ENCODE measurements around the gene CNTN5.
"Not testable (repeated sequence)": the region's sequence is repeated elsewhere in the genome, so short reads cannot be mapped to it uniquely, and the experiment has no call there.

CNTN5 gene

GRCh38 chr11:99275521-99275920, 254.8 kb downstream of the CNTN5 start:
- H4K20me1 ChIP-seq = no peaks in the 10 kb centered on the region

DNA sequence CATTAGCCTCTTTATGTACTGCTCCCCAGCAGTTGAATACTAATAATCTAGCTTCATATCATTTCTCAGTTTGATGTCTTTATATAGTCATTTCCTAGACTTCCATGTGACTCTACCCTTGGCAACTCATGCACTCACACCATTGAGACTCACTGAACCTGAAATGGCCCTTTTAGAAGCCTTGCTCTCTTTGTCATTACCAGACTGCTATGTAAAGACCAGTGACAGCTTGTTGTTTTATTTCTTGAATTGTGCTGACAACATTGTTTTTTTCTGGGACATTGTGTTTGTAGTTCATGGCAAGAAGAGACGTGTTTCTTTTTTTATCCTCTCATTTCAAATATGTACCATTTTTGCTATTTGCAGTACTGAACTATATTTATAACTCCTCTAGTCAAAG, 256.5 kb downstream of the CNTN5 start:
- no peaks in the 10 kb centered on the region for H3K9me3 ChIP-seq (replicated peaks in 1 of 11)
- TF ChIP-seq Cebpa-rat (IDR thresholded peaks at IDR 0.05) = no peak

More at GRCh38 chr11:99275521-99275920, 254.8 kb downstream of the CNTN5 start:
- no peaks in the 10 kb centered on the region for H3K27me3 ChIP-seq
- no peaks in the 10 kb centered on the region for H3K36me3 ChIP-seq
- no peak overlapping the region for H3K9ac ChIP-seq
- H3K9me3 ChIP-seq (replicated peaks in 1 of 11) = no peaks in the 10 kb centered on the region
- TF ChIP-seq Cebpa-rat (IDR thresholded peaks at IDR 0.05) = no peak
- peak overlapping the region in 9 of 11 experiments; percentile 4 to 57 (median 22); a peak in 11 of 22 replicates for H3K4me2 ChIP-seq
- H3K4me1 ChIP-seq = peaks cover 11 to 25% (median 21%) of the 10 kb centered on the region in 10 experiments
- H3K27ac ChIP-seq = no peak overlapping the region
- no peak overlapping the region for H3K4me3 ChIP-seq

GRCh38 chr11:99279266-99279665, 258.5 kb downstream of the CNTN5 start:
- no peaks in the 10 kb centered on the region for H3K36me3 ChIP-seq
- no peak overlapping the region for H3K4me3 ChIP-seq
- H3K4me1 ChIP-seq = peaks cover 11 to 25% (median 21%) of the 10 kb centered on the region in 10 experiments
- H3K9ac ChIP-seq = no peak overlapping the region
- H3K27me3 ChIP-seq = no peaks in the 10 kb centered on the region
- TF ChIP-seq Cebpa-rat (IDR thresholded peaks at IDR 0.05) = no peak
- no peak overlapping the region for H3K4me2 ChIP-seq
- no peak overlapping the region for H3K27ac ChIP-seq
- no peaks in the 10 kb centered on the region for H3K9me3 ChIP-seq (replicated peaks in 1 of 11)
- no peaks in the 10 kb centered on the region for H4K20me1 ChIP-seq

More for the DNA sequence above, 256.5 kb downstream of the CNTN5 start:
- Histone ChIP-seq H3K4me1 (peaks cover 11 to 25% (median 21%) of the 10 kb centered on the region in 10 experiments), H4K20me1 (no peaks in the 10 kb centered on the region), H3K27me3 (no peaks in the 10 kb centered on the region), H3K27ac (no peak overlapping the region), H3K9ac (no peak overlapping the region), H3K4me2 (peak overlapping the region; percentile 24 to 67 (median 47); a peak in 20 of 22 replicates), H3K4me3 (no peak overlapping the region), H3K36me3 (no peaks in the 10 kb centered on the region)

DNA sequence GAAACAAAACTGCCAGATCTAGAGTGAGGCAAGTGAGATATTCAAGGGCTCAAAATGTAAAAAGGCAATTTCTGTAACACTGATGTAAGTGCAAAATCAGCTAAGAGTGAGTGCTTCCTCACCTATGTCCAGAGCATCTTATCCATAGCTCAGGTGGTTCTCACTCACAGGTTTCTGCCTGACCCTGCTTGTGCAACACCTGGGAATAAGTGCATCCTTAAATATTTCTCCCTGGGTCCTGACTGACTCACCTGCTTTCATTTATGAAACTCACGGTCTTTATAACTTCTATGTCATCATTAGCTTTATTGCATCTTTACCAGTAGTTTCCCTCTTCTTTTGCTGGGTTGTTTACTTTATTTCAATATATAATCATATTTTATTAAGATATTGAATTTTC, 260.6 kb downstream of the CNTN5 start:
- no peak overlapping the region for H3K9ac ChIP-seq
- peaks cover 10 to 15% (median 13%) of the 10 kb centered on the region in 10 experiments for H3K4me1 ChIP-seq
- TF ChIP-seq Cebpa-rat (IDR thresholded peaks at IDR 0.05) = no peak
- no peaks in the 10 kb centered on the region for H4K20me1 ChIP-seq
- no peak overlapping the region for H3K4me2 ChIP-seq
- H3K36me3 ChIP-seq = no peaks in the 10 kb centered on the region
- no peak overlapping the region for H3K27ac ChIP-seq
- no peak overlapping the region for H3K4me3 ChIP-seq
- no peaks in the 10 kb centered on the region for H3K9me3 ChIP-seq (replicated peaks in 1 of 11)
- no peaks in the 10 kb centered on the region for H3K27me3 ChIP-seq

GRCh38 chr11:99297925-99298324, 277.2 kb downstream of the CNTN5 start:
- not testable (repeated sequence) for H3K9ac ChIP-seq; H3K27ac ChIP-seq; H3K4me2 ChIP-seq; H4K20me1 ChIP-seq; H3K4me3 ChIP-seq; H3K9me3 ChIP-seq (replicated peaks in 1 of 11); H3K27me3 ChIP-seq; H3K36me3 ChIP-seq; H3K4me1 ChIP-seq

DNA sequence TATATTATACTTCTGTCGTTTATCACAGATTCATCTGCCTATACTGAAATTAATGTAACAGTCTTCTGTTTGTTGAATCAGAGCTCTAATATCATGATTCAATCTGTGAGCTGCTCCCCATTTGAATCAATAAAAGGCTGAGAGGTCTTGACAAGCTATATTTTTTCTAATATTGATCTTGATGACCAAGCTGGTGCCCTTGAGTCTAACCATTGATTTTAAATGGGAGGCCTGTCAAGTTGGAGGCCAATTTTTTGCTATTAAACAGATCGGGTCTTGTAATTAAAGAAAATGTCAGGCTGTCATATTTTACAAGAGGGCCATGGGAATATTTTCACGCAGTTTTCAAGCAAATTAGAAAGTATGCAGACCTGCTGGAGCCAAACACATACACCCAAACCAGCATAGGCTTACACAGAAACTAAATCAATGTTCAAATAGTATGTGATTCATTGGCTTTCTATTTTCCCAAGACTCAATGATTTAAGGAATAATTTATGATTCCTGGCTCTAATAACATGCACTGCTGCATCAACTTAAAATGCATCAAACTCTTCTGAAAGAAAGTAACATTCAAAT, 286.9 kb downstream of the CNTN5 start:
- no peaks in the 10 kb centered on the region for H3K9me3 ChIP-seq (replicated peaks in 1 of 11)
- no peaks in the 10 kb centered on the region for H3K4me1 ChIP-seq
- H3K4me3 ChIP-seq = no peak overlapping the region
- H3K27me3 ChIP-seq = no peaks in the 10 kb centered on the region
- H3K9ac ChIP-seq = no peak overlapping the region
- H3K27ac ChIP-seq = no peak overlapping the region
- H3K4me2 ChIP-seq = no peak overlapping the region
- no peaks in the 10 kb centered on the region for H3K36me3 ChIP-seq
- TF ChIP-seq Cebpa-rat (IDR thresholded peaks at IDR 0.05) = no peak
- H4K20me1 ChIP-seq = no peaks in the 10 kb centered on the region

- Histone ChIP-seq H3K9ac (no peak overlapping the region), H3K9me3 (replicated peaks in 1 of 11) (no peaks in the 10 kb centered on the region), H3K4me2 (no peak overlapping the region), H3K36me3 (no peaks in the 10 kb centered on the region), H3K4me1 (no peaks in the 10 kb centered on the region), H3K27me3 (no peaks in the 10 kb centered on the region), H3K4me3 (no peak overlapping the region), H4K20me1 (no peaks in the 10 kb centered on the region), H3K27ac (no peak overlapping the region)
- no peak for TF ChIP-seq Cebpa-rat (IDR thresholded peaks at IDR 0.05)
Measured at GRCh38 chr11:99311870-99312269, 291.1 kb downstream of the CNTN5 start.

DNA sequence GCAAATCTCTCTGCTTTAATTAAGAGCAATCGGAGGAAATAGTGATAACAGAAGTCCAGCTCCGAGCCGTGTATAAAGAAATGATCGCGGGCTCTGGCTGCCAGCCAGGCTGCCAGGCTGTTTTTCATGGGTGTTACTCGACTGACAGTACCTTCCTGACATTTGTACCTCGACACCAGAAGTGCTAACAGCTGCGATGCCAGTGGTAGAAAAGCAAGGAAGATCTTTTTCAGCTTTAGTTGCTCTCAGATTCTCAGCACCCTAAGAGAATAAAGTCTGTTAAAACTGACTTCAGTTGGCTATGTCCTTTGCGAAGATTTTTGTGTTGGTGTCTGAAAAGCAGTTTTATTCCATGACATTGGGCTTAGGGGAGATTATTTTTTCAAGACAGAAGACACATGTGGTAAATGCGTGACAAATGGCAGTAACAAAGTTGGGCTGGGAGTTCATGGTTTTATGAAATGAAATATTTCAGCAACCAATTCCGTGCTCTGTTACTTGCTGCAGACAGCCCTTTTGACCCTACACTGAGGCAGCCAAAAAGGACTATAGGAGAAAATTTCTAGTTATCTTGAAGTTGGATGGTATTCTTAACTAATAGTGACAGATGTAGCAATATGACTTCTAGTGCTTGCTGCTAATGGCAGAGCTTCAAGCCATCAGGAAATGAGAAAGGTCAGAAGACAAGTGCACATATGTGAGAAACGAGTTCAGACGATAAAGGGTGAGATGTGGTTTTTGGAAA, 296.2 kb downstream of the CNTN5 start:
- H3K27ac ChIP-seq = no peak overlapping the region
- no peak for TF ChIP-seq Cebpa-rat (IDR thresholded peaks at IDR 0.05)
- H3K4me2 ChIP-seq = no peak overlapping the region
- no peaks in the 10 kb centered on the region for H3K27me3 ChIP-seq
- no peak overlapping the region for H3K4me3 ChIP-seq
- no peaks in the 10 kb centered on the region for H4K20me1 ChIP-seq
- no peaks in the 10 kb centered on the region for H3K36me3 ChIP-seq
- no peaks in the 10 kb centered on the region for H3K4me1 ChIP-seq
- no peaks in the 10 kb centered on the region for H3K9me3 ChIP-seq (replicated peaks in 1 of 11)
- no peak overlapping the region for H3K9ac ChIP-seq

DNA sequence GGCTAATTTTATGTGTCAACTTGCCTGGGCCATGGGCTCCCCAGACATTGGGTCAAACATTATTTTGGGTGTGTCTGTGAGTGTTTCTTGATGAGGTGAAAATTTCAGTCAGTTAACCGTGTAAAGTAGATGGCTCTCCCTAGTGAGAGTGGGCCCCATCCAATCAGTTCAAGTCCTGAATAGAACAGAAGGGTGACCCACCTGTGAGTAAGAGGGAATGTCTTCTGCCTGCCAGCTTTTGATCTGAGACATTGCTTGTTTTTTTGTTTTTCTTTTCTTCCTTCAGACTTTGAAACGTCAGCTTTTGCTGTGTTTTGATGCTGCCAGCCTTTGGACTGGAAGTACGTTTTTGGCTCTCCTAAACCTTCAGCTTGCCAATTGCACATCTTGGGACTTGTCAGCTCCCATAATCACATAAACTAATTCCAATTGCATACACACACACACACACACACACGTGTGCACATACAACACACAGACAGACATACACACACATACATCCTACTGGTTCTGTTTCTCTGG, 300.1 kb downstream of the CNTN5 start:
- no peak for TF ChIP-seq Cebpa-rat (IDR thresholded peaks at IDR 0.05)

GRCh38 chr11:99325847-99326246, 305.1 kb downstream of the CNTN5 start:
- H3K36me3 ChIP-seq = no peaks in the 10 kb centered on the region
- H3K27me3 ChIP-seq = no peaks in the 10 kb centered on the region
- no peaks in the 10 kb centered on the region for H3K9me3 ChIP-seq (replicated peaks in 1 of 11)
- H4K20me1 ChIP-seq = no peaks in the 10 kb centered on the region
- no peaks in the 10 kb centered on the region for H3K4me1 ChIP-seq
- H3K27ac ChIP-seq = no peak overlapping the region
- H3K4me3 ChIP-seq = no peak overlapping the region
- H3K4me2 ChIP-seq = no peak overlapping the region
- H3K9ac ChIP-seq = no peak overlapping the region
- no peak for TF ChIP-seq Cebpa-rat (IDR thresholded peaks at IDR 0.05)

More for the DNA sequence above, 300.1 kb downstream of the CNTN5 start:
- H3K4me2 ChIP-seq = no peak overlapping the region
- no peaks in the 10 kb centered on the region for H3K4me1 ChIP-seq
- no peaks in the 10 kb centered on the region for H3K9me3 ChIP-seq (replicated peaks in 1 of 11)
- H4K20me1 ChIP-seq = no peaks in the 10 kb centered on the region
- H3K27me3 ChIP-seq = no peaks in the 10 kb centered on the region
- H3K36me3 ChIP-seq = no peaks in the 10 kb centered on the region
- H3K27ac ChIP-seq = no peak overlapping the region
- no peak overlapping the region for H3K9ac ChIP-seq
- no peak overlapping the region for H3K4me3 ChIP-seq
